OCI-M1 (cell line): ENCODE results near the gene LMTK2.

Experiments
- DNase-seq: peaks from one replicate; lab custom pipeline; 2025; lab: John Stamatoyannopoulos, UW

LMTK2 gene

DNA sequence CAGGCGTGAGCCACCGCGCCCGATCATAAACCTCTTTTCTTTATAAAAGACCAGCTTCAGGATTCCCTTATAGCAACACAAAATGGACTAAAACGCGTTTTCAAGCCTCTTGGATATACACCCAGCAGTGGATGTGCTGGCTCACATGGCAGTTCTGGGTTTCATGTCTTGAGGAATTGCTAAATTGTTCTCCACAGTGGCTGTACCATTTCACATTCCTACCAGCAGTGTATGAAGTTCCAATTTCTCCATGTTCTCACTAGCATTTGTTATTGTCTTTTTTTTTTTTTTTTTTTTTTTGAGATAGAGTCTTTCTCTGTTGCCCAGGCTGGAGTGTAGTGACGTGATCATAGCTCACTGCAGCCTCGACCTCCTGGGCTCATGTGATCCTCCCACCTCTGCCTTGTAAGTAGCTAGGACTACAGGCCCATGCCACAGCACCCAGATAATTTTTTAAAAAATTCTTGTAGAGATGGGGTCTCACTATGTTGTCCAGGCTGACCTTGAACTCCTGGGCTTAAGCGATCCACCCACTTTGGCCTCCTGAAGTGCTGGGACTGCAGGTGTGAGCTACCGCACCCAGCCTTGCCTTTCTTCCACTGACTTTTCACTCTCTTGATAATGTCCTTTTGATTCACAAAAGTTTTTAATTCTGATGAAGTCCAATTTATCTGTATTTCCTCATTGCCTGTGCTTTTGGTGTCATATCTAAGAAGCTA is 127.9 kb downstream of the LMTK2 start:
- DNase-seq = no peak

GRCh38 chr7:98235901-98236300 is 129.2 kb downstream of the LMTK2 start:
- DNase-seq = no peak

GRCh38 chr7:98236355-98237185 is 129.9 kb downstream of the LMTK2 start:
- no peak for DNase-seq

- DNase-seq = no peak
Measured at GRCh38 chr7:98238076-98238475, 131.4 kb downstream of the LMTK2 start.

DNA sequence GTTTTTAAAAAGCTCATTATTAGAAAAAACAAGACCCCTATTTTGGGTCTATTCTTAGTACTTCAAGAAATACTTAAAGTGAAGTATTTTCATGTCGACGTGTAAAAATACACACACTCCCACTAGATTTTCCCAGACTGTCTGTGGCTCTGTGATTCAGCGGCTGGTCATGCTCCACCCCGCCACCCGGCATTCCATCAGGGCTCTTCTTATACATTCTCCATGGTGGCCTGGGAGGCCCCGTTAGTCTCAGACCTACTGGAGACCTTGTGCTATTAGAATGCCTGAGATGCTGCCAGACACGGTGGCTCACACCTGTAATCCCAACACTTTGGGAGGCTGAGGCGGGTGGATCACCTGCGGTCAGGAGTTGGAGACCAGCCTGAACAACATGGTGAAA is 132.3 kb downstream of the LMTK2 start:
- DNase-seq = no peak

DNA sequence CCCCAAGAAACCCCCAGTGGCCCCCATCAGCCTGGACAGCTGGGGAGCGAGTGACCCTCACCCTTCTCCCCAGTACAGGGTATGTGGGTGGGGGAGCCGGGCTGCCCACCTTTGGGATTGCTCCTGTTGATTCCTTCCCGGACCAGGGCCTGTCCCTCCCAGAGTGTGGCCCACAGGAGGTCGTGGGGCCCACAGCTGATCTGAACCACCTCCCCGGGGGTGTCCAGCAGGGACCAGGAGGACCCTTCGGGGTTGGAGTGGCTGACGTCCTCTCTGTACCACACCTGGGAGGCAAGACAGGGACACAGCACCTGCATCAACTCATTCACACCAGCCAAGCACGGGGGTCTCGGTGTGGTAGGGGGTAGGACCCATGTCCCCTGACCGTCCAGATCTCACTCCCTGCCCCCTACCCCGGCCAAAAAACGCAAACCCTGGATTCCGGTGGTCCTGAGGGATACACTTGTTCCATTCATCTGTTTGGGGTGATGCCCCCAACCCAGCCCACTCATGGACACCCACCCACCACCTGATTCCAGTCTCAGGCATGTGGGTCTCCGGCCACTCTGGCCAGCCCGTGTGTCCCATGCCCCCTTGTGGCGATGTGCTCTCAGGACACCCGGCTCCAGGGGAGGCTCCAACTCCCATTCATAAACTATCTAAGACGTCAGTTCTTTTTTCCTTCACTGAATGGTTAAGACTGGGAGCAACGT is 134.5 kb downstream of the LMTK2 start:
- DNase-seq = peak; percentile 83

DNA sequence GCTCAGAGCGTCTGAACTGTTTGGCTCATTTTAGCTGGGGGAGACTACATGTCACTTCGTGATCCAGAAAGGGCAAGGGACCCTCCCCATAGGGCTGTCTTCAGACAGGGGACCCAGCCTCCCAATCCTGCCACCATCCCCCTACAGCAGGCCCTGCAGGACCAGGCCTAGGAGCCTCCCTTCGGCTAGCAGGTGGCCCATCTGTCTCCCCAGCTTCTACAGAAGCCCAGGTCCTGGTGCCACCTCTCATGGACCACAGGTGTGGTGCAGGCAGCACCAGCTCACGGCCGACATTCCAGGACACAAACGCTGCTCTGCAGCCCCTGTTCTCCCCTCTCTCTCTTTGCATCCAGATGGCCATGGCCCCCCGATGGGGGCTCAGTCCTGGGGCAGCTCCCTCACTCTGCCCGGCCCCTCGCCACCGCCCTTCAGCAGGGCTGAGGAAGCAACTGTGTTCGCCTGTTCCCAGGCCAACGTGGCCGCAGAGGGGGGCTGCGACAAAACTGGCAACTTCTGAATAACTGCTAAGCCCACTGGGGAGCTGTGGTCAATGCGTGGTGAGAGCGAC is 135.1 kb downstream of the LMTK2 start:
- DNase-seq = no peak

GRCh38 chr7:98242342-98242741 is 135.7 kb downstream of the LMTK2 start:
- DNase-seq = no peak

DNA sequence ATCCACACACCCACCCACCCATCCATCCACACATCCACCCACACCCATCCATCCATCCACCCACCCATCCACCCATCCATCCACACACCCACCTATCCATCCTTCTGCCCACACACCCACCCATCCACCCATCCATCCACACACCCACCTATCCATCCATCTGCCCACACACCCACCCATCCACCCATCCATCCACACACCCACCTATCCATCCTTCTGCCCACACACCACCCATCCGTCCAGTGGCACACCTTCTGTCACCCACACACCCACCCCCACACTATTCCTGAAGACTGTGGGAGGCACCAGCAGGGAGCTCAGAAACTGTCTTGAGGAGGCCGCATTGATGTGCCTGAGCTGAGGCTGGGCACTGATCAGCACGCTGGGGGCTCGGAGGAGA is 136.3 kb downstream of the LMTK2 start:
- no peak for DNase-seq

DNA sequence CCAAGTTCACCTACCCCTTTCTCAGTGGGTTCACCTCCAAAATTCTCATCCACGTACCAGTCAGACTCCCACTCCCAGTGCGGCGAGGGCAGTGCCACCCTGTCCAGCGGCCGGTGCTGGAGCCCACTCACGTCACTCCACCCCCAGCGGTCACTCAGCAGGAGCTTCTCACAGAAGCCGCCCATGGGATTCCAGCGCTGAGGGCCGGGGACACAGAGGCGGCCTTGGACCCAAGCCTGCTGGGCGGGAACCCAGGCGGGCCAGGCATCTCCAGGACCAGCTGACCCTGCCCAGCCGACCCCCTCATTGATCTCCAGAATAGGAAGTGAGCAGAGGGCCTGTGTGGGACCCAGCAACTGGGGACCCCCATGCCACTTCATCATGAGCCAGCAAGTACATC is 138.2 kb downstream of the LMTK2 start:
- no peak for DNase-seq

GRCh38 chr7:98248156-98248555 is 141.5 kb downstream of the LMTK2 start:
- DNase-seq = no peak

- no peak for DNase-seq
Measured at GRCh38 chr7:98249106-98249505, 142.4 kb downstream of the LMTK2 start.

DNA sequence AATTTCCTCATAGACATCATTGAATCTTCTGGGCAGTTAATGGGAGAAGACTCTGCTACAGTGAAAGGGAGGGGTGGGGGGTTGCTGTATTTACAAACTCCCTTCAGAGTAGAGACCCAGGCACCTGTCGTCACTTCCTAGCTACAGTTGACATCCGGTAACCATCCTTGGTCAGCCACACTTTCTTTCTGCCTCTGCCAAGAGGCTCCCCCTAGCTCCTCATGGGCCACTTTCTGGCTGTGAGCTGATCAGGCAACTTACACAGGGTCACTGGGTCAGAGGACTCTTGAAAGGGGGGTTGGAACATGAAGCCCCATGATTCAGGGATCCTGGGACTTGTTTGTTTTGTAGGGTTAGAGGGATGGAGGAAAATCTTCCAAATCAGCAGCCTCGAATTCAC is 144.1 kb downstream of the LMTK2 start:
- DNase-seq = peak; percentile 36

GRCh38 chr7:98251231-98251600 is 144.6 kb downstream of the LMTK2 start:
- DNase-seq = peak; percentile 55

DNA sequence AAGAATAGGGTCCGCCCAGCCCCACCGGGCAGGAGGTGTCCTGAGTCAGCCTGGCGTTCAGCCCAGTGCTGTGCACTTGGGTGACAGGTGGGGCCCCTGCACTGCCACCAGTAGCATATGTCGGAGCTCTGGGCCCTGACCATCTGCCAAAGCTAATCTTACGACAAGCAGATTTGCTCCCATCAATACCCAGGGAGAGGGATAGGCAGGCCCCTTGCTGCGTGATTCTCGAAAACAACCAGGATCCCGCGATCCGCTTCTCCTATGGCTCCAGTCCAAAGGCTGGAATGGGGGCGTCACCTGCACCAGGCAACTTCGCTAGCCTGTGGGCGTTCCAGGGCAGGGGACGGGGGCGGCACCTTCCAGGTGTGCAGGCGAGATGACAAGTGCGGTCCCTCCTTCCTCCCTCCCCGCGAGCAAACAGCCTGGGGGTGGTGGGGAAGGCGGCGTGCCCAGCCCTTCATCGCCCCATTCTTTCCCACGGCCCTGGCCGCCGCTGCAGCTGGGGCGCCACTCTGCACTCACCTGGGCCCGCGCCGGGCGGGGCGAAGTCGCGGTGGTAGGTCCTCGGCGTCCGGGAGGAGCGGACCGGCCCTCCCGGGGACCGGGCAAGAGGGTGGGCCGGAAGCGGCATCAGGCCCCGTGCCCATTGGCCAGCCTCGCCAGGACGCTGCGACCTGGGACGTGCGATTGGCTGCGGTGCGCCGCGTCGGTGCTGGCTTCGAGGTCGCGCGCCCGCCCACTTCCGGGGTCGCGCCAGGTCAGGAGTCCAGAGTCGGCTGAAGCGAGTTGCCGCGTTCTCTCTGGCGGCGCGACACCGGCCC is 145.2 kb downstream of the LMTK2 start, which contains the start of gene TECPR1:
TECPR1 (minus strand) TSS at position 632 of the 824 bp plus-strand sequence. CDS start 6,086 bp downstream, outside the sequence.
- DNase-seq = peak; percentile 98

GRCh38 chr7:98252425-98253054 is 145.9 kb downstream of the LMTK2 start:
- DNase-seq = no peak

GRCh38 chr7:98254516-98254915 is 147.9 kb downstream of the LMTK2 start:
- no peak for DNase-seq

- peak; percentile 87 for DNase-seq
Measured at GRCh38 chr7:98254951-98255610, 148.4 kb downstream of the LMTK2 start.

DNA sequence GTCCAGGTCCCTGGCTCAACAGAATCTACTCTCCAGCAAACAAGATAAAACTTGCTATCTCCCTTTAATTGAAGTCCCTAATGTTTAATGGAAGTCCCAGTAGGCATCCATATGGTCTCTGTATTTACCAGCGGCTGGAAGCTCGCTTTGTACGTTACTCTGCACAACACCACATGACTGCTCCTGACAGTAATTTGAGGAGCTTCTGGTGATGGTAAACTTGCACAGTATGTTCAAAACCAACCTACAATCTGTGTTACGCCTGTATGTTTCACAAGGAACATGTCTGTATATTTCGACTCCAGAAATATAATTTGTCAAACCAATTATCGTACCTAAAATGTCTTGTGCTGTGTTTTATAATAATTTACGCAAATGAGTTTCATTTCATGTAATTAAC is 149.8 kb downstream of the LMTK2 start:
- no peak for DNase-seq

DNA sequence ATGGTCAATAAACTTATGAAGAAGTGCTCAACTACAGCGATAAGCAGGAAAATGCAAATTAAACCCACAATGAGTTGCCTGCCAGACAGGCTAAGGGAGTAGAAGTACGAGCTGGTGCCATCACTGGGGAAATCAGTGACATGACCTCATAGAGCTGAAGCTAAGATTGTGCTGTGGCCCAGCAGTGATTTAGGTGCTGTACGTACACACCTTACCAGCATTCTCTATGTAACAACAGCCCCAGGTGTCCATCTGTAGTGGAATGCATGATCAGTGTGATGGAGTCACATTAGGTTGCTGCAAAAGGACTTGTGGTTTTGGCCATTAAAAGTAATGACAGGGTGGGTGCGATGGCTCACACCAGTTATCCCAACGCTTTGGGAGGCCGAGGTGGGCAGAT is 151.0 kb downstream of the LMTK2 start:
- no peak for DNase-seq
